HepG2 (cell line): ENCODE measurements around the gene DPAGT1. TPM values are rescaled to one million over a fixed set of nuclear protein-coding genes. Genes with fewer than 3 reads are reported as not detected.

Source experiments
- AHR ChIP-seq: IDR thresholded peaks from 2 replicates; pipeline ENCODE4 v1.6.1; 2018; ENCODE audit warnings: missing genetic modification reagents, missing compliant biosample characterization
- BCL6 ChIP-seq: IDR thresholded peaks from 2 replicates; pipeline ENCODE4 v1.6.1; 2016; ENCODE audit warnings: missing genetic modification reagents, missing compliant biosample characterization
- FOXK1 ChIP-seq: sonication (generic); formaldehyde crosslinking; IDR thresholded peaks from 2 replicates; pipeline ENCODE4 v1.4.0; 2020; ENCODE audit warnings: low read depth, missing genetic modification reagents, borderline replicate concordance
- FOXP1 ChIP-seq, 2 experiments: fragments of 450-650 bp in 1 of 2; IDR thresholded peaks; 2 replicates each; pipeline ENCODE4 v1.6.1; 2017 to 2018; ENCODE audit warnings: antibody characterized with exemption in 1 of 2
- GZF1 ChIP-seq: sonication (generic); formaldehyde crosslinking; IDR thresholded peaks from 2 replicates; pipeline ENCODE4 v1.5.1; 2020; ENCODE audit warnings: mild to moderate bottlenecking, missing genetic modification reagents
- HNRNPK ChIP-seq: fragments of 200-400 bp; formaldehyde crosslinking; IDR thresholded peaks from 2 replicates; pipeline ENCODE4 v1.6.1; 2018; ENCODE audit warnings: low read length, low read depth, moderate library complexity, mild to moderate bottlenecking; ENCODE audit not compliant: poor library complexity, severe bottlenecking
- HOXA3 ChIP-seq: sonication (generic); formaldehyde crosslinking; IDR thresholded peaks from 2 replicates; pipeline ENCODE4 v1.5.0; 2020; ENCODE audit warnings: missing genetic modification reagents
- KAT8 ChIP-seq: IDR thresholded peaks from 2 replicates; pipeline ENCODE4 v1.6.1; 2016; ENCODE audit warnings: missing genetic modification reagents, missing compliant biosample characterization
- KDM5A ChIP-seq: fragments of 200-600 bp; sonication (generic); IDR thresholded peaks from 2 replicates; pipeline ENCODE4 v1.7.0; 2018; ENCODE audit warnings: antibody characterized with exemption, mild to moderate bottlenecking, low read length, borderline replicate concordance
- KLF6 ChIP-seq: IDR thresholded peaks from 2 replicates; pipeline ENCODE4 v1.8.0; 2016; ENCODE audit warnings: missing biosample characterization, missing genetic modification reagents
- MIER3 ChIP-seq: IDR thresholded peaks from 2 replicates; pipeline ENCODE4 v1.6.1; 2016; ENCODE audit warnings: missing compliant biosample characterization, borderline replicate concordance
- NPAS2 ChIP-seq: sonication (generic); formaldehyde crosslinking; IDR thresholded peaks from 2 replicates; pipeline ENCODE4 v1.8.0; 2022; ENCODE audit warnings: mild to moderate bottlenecking, missing genetic modification reagents, borderline replicate concordance
- REXO4 ChIP-seq: sonication (generic); formaldehyde crosslinking; IDR thresholded peaks from 2 replicates; pipeline ENCODE4 v1.8.0; 2022; ENCODE audit warnings: missing genetic modification reagents, mild to moderate bottlenecking, borderline replicate concordance
- SIX4 ChIP-seq: sonication (generic); formaldehyde crosslinking; IDR thresholded peaks from 2 replicates; pipeline ENCODE4 v1.4.0; 2020; ENCODE audit warnings: missing genetic modification reagents
- TEAD3 ChIP-seq: optimal IDR thresholded peaks from 2 replicates; pipeline ENCODE3; 2016; ENCODE audit warnings: borderline replicate concordance
- ZNF318 ChIP-seq: sonication (generic); formaldehyde crosslinking; IDR thresholded peaks from 2 replicates; pipeline ENCODE4 v1.4.0; 2020; ENCODE audit warnings: mild to moderate bottlenecking, missing genetic modification reagents
- ZNF367 ChIP-seq: sonication (generic); formaldehyde crosslinking; IDR thresholded peaks from 2 replicates; pipeline ENCODE4 v1.4.0; 2020; ENCODE audit warnings: missing genetic modification reagents, borderline replicate concordance
- ZNF546 ChIP-seq: sonication (generic); formaldehyde crosslinking; conservative IDR thresholded peaks from 2 replicates; pipeline ENCODE4 v1.8.1; 2023; ENCODE audit warnings: mild to moderate bottlenecking, missing genetic modification reagents
- ZNF776 ChIP-seq: sonication (generic); formaldehyde crosslinking; IDR thresholded peaks from 2 replicates; pipeline ENCODE4 v1.4.0; 2020; ENCODE audit warnings: mild to moderate bottlenecking, missing genetic modification reagents
- polyA plus RNA-seq, 8 experiments: library from polyadenylated mRNA; depleted of rRNA in 3 of 8; stranded (reverse) in 7 of 8; unstranded in 1 of 8; fragments of >200 nt; fragmentation: Illumina TruSeq in 4 of 8; extraction: Trizol in 4 of 8; gene quantifications; 2 replicates each; pipeline versions ENCODE4 v1.2.1 to v1.2.3, GENCODE V29; 2011 to 2016; ENCODE audit warnings: low read depth in 4 of 8, missing spikeins in 1 of 8, mixed read lengths in 1 of 8; ENCODE audit not compliant: insufficient read depth in 1 of 8
- total RNA-seq, 5 experiments: library from RNA; depleted of rRNA; stranded (reverse); fragments of >200 nt; fragmentation: Illumina TruSeq; extraction: Trizol; gene quantifications; 2 replicates each; pipeline ENCODE4 v1.2.3, GENCODE V29; 2016; ENCODE audit warnings: low read depth in 1 of 5
- TF ChIP-seq, protein P1 (sequence below): IDR thresholded peaks from 2 replicates; pipeline ENCODE4 v1.6.1; 2016; ENCODE audit warnings: missing compliant biosample characterization, missing genetic modification reagents, borderline replicate concordance

DPAGT1 gene
- total and polyA plus RNA-seq, 2 of the 13 experiments (the other 11 are each of a cell fraction or from before 2014, with no cell fraction given): 37.6 to 70.7 TPM

- TF ChIP-seq ZNF318 (CRISPR knock-in tag) (no peak), KLF6 (CRISPR knock-in tag) (no peak), FOXP1 (IDR thresholded peaks at IDR 0.05) (no peak), FOXP1 (CRISPR knock-in tag; IDR thresholded peaks at IDR 0.05) (no peak), HOXA3 (CRISPR knock-in tag) (peak; percentile 38), ZNF546 (CRISPR knock-in tag) (no peak), KAT8 (CRISPR knock-in tag) (no peak), KDM5A (peak; percentile 50; the same call in 1 of the 2 replicates), GZF1 (CRISPR knock-in tag) (no peak), ZNF776 (CRISPR knock-in tag) (no peak), ZNF367 (CRISPR knock-in tag) (no peak), TEAD3 (CRISPR knock-in tag) (no peak), BCL6 (CRISPR knock-in tag) (no peak), MIER3 (0 out of 2 replicates have a peak, but pooled peaks have one; percentile 28), FOXK1 (CRISPR knock-in tag) (0 out of 2 replicates have a peak, but pooled peaks have one; percentile 42), REXO4 (no peak), AHR (CRISPR knock-in tag) (peak; percentile 57; the same call in 1 of the 2 replicates), NPAS2 (no peak), HNRNPK (no peak), SIX4 (CRISPR knock-in tag) (no peak)
- TF ChIP-seq, protein P1, sequence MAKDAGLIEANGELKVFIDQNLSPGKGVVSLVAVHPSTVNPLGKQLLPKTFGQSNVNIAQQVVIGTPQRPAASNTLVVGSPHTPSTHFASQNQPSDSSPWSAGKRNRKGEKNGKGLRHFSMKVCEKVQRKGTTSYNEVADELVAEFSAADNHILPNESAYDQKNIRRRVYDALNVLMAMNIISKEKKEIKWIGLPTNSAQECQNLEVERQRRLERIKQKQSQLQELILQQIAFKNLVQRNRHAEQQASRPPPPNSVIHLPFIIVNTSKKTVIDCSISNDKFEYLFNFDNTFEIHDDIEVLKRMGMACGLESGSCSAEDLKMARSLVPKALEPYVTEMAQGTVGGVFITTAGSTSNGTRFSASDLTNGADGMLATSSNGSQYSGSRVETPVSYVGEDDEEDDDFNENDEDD (CRISPR knock-in tag): no peak; the same call in 1 of the 2 replicates
Measured at GRCh38 chr11:119106564-119107537, 5.2 kb upstream of the DPAGT1 start, which contains the start of gene C2CD2L (continued).
